ENCODE measurements around the gene PROK1.
A peak's percentile ranks its signal among the peaks of the same experiment; 100 is the strongest.

PROK1 gene

DNA sequence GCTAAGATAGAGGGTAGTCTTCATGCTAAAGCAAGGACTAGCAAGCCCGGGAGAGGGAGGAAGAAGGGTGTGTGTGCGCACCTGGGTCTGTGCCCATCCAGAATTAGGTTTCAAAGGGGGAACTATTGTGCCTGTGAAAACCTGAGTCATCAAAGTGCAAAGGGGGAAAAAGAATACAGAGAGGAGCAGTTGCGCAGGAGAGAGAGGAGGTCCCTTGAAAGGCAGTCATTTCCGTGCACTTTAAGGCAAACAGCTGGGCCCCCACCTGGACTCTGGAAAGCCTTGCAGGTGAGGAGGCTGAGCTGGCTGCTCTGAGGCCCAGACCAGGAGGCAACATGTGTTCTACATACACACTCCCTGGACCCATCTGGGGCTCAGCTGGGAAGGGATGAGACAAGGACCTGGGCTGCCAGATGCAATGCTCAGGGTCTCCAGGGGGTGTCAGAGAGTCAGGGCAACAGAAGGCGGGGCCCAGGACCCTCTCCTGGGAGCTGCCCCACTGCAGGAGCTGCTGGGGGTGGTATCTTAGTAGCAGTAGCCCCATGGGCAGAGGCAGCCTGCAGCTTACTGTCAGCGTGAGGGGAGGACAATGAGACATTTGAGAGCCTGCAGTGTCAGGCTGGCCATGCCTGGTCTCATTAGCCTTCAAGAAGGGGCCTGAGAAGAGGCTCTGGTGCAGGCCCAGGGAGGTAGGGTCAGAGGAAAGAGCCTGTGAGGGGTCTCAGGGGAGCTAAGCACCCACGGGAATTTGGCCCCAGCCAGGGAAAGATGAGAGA lies 14.3 kb downstream of the PROK1 start:
- no peak for DNase-seq (ENCODE audit: low read depth)

GRCh38 chr1:110465814-110466380 lies 14.9 kb downstream of the PROK1 start:
- no peak for DNase-seq (ENCODE audit: low read depth)

DNA sequence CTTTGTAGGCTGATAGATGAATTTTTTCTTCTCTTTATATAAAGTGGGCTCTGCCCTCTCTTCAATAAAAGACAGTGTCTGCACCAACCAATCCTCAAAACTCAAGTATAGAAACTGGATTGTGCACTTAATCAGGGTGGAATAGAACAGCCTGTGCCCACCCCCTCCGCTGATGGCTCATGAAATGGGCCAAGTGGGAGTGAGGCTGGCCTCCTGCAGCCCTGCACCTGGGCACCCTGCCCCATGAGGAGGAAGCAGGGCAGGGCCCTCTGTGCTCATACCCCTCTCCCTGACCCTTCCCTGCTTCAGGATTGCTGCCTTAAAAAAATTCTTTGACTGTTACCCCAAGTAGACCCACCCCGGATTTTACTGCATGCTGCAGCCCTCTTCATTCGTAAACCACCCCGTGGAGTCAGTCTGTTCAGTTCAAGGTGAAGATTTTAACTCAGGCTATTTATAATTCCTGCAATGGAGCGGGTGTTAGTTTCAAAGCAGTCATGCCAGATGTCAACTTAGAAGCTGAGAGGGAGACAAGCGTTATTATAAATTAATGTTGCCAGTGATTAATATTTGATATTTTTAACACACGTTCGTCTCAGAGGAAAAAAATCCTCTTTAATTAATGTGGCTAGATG lies 15.8 kb downstream of the PROK1 start:
- DNase-seq (ENCODE audit: low read depth), result no peak

DNA sequence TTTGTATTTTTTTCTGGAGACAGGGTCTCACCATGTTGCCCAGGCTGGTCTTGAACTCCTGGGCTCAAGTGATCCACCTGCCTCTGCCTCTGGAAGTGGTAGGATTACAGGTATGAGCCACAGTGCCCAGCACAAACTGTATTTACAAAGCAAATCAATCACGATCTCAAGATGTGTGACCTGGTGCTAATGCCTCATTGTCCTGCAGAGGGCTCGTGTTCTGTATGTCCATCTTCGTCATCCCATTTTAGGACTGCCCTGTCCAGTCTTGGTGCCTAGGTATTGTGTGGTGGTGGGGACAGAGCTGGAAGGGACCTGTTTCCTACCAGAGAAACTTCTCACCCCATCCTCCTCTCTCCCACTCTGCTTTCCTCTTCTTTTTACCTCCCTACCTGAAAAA lies 20.2 kb downstream of the PROK1 start:
- DNase-seq (ENCODE audit: low read depth), result peak; percentile 28

DNA sequence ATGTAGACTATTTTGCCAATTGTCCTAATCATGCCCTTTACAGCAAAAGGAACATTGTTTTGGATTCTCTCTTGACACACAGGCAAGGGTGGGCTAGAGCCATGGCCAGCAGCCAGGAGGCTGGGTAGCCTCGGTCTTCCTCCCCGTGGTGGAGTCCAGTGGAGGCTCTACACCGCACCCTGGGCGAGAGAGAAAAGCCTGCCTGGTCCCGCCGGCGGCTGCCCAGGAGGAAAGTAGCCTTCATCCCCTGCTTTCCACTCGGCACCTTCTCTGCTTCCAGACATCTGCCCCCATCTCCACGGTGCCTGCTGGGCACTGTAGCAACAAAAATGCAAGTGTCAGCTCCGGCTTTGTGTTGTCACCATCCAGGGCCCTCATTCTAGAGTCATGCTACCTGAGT lies 21.6 kb downstream of the PROK1 start:
- DNase-seq (ENCODE audit: low read depth), result no peak

DNA sequence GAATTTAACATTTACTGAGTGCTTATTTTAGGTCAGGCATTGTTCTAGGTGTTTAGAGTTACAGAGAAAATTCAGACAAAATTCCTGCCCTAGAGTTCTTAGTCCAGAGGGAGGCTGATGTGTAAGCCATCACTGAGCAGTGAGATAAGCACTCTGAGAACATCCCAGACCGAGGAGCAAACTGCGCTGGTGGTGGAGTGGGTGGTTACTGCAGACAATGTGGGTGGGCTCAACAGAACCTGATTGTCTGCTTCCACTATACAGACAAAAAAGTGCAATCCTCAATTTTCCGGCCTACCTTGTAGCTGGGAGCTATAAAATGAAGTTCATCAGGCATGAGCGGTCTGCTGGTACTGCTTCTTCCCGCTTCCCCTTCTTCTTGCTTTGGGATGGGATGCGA lies 23.5 kb downstream of the PROK1 start:
- DNase-seq (ENCODE audit: low read depth), result no peak

GRCh38 chr1:110475362-110476027 lies 24.5 kb downstream of the PROK1 start:
- DNase-seq (ENCODE audit: low read depth), result peak; percentile 22

GRCh38 chr1:110476028-110476765 lies 25.2 kb downstream of the PROK1 start:
- no peak for DNase-seq (ENCODE audit: low read depth)

- peak; percentile 84 for DNase-seq (ENCODE audit: low read depth)
Observed at GRCh38 chr1:110477041-110477440, 26.1 kb downstream of the PROK1 start.

DNA sequence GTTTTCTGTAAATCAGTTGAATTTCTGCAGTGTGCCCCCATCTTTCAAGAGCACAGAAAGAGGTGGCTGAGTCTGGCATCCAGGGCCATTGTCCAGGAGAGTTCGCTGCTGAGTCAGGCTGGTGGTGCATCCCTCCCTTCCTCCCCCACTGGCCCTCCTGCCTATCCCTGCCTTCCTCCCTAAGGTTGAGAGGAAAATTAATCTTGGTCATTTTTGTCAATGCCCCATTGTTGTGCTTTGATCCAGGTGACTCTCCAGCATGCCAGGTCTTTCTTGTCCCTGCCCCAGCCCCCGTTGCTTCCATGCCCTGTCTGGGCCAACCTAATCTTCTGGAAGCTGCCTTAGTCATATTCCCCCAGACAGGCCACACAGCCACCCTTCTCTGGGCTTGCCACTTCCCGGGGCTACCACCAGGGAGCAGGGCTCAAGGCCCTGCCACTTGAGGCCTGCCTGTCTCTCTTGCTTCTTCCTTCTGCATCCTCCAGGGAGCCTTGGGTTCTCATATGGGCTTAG lies 26.6 kb downstream of the PROK1 start:
- DNase-seq (ENCODE audit: low read depth), result no peak

DNA sequence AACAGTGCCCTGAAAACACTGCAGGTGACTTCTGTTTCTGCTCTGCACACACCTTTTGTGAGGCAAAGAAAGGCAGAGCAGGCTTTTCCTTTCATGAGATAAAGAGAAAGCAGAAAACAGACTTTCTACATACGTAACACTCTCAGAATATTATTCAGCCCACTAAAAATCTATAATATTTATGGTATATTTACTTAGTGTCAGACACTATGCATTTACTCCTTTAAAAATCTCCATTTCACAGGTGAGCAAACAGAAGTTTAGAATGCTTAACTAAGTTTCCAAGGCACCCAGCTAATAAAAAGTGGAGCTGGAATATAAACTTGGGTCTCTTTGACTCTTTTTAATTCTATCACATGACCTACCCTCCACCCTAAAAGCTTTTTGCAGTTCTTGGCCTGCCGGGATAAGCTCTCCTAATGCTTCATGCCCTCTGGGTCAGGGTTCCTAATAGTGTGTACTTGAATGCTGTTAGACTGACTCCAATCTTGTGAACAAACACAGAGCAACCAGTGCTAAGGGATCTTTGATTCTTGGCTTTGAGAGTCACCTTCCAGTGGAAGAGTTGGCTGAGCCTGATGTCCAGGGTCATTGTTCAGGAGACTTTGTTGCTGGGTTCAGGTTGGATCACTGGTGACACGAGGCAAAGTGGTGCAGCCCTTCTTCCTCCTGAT lies 27.2 kb downstream of the PROK1 start:
- DNase-seq (ENCODE audit: low read depth), result no peak

DNA sequence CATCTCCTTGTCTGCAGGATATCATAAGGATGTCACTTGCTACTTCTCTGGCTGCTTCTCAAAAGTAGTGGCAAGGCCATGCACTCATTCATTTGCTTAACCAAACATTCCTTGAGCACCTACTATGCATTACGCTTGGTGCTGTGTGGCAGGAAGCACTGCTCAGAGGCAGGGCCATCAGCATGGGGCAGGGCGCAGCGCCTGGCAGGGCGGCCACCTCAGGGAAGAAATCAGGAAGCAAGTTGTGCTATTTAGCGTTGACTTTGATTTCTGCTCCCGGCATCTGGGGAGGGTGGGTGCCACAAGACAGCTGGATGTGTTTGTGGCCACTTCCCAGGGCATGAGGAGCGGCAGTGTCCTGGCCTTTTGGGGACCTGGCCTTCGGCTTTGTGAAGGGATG lies 27.9 kb downstream of the PROK1 start:
- DNase-seq (ENCODE audit: low read depth), result no peak

- no peak for DNase-seq (ENCODE audit: low read depth)
Observed at GRCh38 chr1:110480356-110481096, 29.6 kb downstream of the PROK1 start.

GRCh38 chr1:110481968-110482623 lies 31.1 kb downstream of the PROK1 start:
- DNase-seq (ENCODE audit: low read depth), result no peak

DNA sequence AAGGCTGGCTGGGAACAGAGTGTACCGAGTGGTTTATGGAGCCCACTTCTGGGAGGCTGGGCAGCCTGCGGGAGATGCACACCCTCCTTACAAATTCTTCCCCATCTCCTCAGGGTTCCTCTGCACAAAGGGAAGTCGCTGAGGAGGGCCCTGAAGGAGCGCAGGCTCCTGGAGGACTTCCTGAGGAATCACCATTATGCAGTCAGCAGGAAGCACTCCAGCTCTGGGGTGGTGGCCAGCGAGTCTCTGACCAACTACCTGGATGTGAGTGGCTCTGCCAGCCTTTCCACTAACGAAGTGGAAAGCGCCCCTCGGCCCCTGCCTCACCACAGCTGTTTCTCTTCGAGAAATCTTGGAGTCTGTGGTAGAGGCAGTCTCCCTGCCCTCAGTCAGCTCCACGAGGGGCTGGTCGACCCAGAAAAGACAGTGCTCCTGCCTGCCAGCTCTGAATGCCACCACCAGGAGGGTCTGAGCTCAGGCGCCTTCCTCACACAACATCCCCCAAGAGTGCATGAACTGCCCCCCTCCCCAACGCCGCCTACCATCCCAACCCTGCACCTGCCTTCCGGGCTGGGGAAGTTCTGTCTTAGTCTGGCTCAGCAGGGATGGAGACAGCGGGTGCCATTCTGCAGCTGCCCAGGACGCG lies 31.8 kb downstream of the PROK1 start:
- peak; percentile 7 for DNase-seq (ENCODE audit: low read depth)

DNA sequence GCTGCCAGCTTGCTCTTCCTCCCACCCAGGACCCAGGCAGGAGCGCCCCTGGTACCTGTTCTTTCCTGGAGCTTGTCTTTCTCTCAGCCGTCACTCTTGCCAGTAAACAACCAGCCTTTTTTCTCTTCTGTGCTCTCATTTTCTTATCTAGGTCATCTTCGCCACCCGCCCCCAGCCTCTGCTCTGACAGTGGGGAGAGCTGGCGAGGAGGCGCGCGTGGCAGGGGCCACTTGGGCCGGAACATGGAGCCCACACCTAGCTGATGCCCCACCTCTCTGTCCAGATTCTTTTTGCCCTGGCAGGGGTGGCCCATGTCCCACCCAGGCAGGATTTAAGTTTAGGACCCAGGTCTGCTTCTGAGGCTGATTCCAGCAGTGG lies 32.3 kb downstream of the PROK1 start:
- DNase-seq (ENCODE audit: low read depth), result no peak

- DNase-seq (ENCODE audit: low read depth), result no peak
Observed at GRCh38 chr1:110484801-110485200, 33.9 kb downstream of the PROK1 start.

GRCh38 chr1:110485725-110486124 lies 34.8 kb downstream of the PROK1 start:
- no peak for DNase-seq (ENCODE audit: low read depth)

DNA sequence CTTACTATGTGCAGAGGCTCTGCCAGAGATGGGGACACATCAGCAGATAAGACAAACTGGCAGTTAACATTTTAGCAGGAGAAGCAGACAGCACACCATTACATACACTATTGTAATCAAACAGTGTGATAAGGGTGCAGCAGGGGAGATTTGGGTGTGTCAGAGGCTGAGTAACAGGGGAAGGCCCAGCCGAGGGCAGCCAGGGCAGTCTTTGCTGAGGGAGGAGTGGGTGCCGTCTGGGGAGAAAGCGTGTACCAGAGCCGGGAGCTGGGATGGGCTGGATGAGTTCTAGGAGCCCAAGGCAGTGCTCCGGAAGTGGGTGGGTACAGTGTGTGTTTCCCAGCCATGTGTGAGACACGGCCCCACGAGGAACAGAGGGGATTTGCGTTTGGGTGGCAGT lies 36.8 kb downstream of the PROK1 start:
- no peak for DNase-seq (ENCODE audit: low read depth)

- DNase-seq (ENCODE audit: low read depth), result no peak
Observed at GRCh38 chr1:110488161-110488560, 37.2 kb downstream of the PROK1 start.

Measured in ELR (cell line).